Bronchial epithelial cell (primary cell): Measurements from ENCODE around the gene PLPP2. TPM values are rescaled to one million over a fixed set of nuclear protein-coding genes. Genes with fewer than 3 reads are reported as not detected.

Experiments used
- DNase-seq: peaks from one replicate; pipeline ENCODE4 v3.0.0-alpha.2; 2010; ENCODE audit warnings: low read depth
- FAIRE-seq: peaks from 2 replicates; lab custom pipeline; 2011; peaks lifted over from hg19 to GRCh38; lab: Jason Lieb, UNC
- H3K27me3 ChIP-seq: 2 replicates; pipeline ENCODE4 v1.5.1; 2011; ENCODE audit warnings: low read length; ENCODE audit not compliant: control insufficient read depth, insufficient read depth
- H3K36me3 ChIP-seq: 2 replicates; pipeline ENCODE4 v1.5.1; 2011; ENCODE audit warnings: low read length; ENCODE audit not compliant: control insufficient read depth, insufficient read depth
- H3K4me3 ChIP-seq: 2 replicates; pipeline ENCODE4 v1.5.1; 2011; ENCODE audit warnings: mild to moderate bottlenecking, low read depth, low read length, control low read depth
- total RNA-seq: library from RNA; depleted of rRNA; stranded (reverse); fragments of >200 nt; gene quantifications from 2 replicates; pipeline ENCODE4 v1.2.1, GENCODE V29; 2014
- TF ChIP-seq, protein P1 (sequence below): IDR thresholded peaks from 2 replicates; pipeline ENCODE4 v1.5.1; 2011; ENCODE audit warnings: mild to moderate bottlenecking, moderate library complexity, low read length, control low read depth, inconsistent platforms; ENCODE audit not compliant: insufficient read depth, severe bottlenecking

The PLPP2 gene
- total RNA-seq, 1 donor from 2014 or later = 39.8 TPM

DNA sequence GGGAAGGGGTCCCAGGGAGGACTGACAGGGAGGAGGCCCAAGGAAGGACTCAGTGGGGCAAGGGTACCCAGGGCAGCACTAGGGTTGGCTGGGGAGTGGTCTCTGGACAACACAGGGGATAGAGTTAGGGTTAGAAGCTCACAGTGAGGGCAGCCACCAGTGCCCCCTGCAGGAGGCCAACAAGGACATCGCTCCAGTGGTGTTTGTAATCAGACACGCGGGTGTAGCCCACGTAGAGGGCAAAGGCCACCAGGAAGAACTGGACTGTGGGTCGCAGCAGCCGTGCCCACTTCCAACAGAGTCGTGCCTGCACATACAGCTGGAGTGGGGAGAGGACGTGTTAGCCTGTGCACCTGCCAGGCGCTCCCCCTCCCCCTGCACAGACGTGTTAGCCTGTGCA is 9.2 kb downstream of the PLPP2 start:
- Histone ChIP-seq H3K36me3 (peaks cover 9% of the 10 kb centered on the region), H3K27me3 (no peaks in the 10 kb centered on the region), H3K4me3 (no peak overlapping the region)
- DNase-seq (no peak), FAIRE-seq (no peak)
- TF ChIP-seq, protein P1, sequence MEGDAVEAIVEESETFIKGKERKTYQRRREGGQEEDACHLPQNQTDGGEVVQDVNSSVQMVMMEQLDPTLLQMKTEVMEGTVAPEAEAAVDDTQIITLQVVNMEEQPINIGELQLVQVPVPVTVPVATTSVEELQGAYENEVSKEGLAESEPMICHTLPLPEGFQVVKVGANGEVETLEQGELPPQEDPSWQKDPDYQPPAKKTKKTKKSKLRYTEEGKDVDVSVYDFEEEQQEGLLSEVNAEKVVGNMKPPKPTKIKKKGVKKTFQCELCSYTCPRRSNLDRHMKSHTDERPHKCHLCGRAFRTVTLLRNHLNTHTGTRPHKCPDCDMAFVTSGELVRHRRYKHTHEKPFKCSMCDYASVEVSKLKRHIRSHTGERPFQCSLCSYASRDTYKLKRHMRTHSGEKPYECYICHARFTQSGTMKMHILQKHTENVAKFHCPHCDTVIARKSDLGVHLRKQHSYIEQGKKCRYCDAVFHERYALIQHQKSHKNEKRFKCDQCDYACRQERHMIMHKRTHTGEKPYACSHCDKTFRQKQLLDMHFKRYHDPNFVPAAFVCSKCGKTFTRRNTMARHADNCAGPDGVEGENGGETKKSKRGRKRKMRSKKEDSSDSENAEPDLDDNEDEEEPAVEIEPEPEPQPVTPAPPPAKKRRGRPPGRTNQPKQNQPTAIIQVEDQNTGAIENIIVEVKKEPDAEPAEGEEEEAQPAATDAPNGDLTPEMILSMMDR = peak; percentile 12

DNA sequence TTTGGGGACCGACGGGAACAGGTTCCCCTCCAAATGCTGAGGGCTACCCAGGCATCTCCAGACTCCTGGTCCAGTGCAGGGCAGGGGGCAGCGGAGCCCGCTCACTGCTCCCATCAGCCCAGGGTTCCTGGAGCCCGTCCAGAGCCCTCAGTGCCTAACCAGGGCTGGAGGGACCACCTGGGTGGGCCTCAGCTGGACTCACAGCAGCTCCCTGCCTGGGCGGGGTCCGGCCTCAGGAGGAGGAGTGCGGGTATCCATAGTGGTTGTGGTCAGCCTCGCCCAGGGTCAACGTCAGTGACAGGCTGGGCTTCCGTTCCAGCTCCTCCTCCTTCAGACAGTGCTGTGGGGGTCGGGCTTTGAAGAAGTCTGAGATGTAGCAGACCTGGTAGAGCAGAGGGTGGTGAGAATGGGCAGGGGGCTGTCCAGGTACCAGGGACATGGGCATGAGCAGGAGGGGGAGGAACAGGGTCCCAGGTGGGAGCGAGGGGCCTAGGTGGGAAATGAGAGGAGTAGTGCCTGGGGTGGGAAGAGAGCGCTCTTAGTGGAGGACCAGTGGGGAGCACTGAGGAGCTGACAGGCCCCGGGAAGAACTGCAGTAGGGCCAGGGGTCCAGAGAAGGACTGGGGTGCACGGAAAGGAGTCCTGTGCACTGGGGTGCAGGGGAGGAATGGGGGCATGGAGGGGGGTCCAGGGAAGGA is 9.9 kb downstream of the PLPP2 start:
- no peak overlapping the region for H3K4me3 ChIP-seq
- TF ChIP-seq, protein P1 = no peak
- H3K36me3 ChIP-seq = peaks cover 9% of the 10 kb centered on the region
- FAIRE-seq = no peak
- no peaks in the 10 kb centered on the region for H3K27me3 ChIP-seq
- no peak for DNase-seq

GRCh38 chr19:280541-281009 is 10.6 kb downstream of the PLPP2 start:
- TF ChIP-seq, protein P1 = no peak
- H3K36me3 ChIP-seq = peaks cover 9% of the 10 kb centered on the region
- FAIRE-seq = no peak
- no peak overlapping the region for H3K4me3 ChIP-seq
- H3K27me3 ChIP-seq = no peaks in the 10 kb centered on the region
- no peak for DNase-seq

DNA sequence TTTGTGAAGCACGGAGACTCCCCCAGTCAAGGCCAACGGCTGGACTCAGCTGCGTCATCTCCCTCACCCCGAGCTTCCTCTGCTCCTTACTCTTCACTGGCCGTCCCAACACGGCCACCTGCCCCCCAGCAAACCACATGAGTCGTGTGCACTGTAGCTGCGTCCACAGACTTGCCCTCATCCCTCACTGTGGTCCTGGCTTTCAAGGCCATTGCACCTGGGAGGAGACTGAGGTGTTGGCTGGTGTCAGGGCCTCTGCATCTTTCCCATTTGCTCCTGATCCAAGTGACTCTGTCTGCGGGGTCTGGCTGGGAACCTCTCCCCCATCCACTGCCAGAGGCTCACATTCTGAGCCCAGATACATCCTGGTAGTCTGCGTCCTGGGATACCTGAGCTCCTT is 11.5 kb downstream of the PLPP2 start:
- FAIRE-seq = peak; percentile 58
- no peaks in the 10 kb centered on the region for H3K27me3 ChIP-seq
- TF ChIP-seq, protein P1 = no peak

DNA sequence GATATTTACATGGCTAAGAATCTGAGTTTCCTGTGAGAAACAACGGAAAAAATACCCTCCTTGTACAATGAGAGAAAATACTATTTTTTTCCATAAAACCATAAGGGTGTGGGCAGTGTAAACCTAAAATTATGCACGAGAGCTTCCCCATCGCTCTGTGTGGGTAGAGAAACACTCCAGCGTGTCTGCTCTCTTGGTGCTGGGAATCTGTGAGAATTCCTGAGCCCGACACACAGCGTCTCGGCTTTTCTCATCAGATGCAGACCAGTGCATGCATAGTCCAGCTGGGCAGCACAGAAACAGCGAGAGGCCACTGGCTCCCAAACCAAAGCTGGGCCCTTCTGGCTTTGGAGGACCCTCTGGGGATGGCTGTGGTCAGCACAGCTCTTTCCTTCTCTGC is 12.0 kb downstream of the PLPP2 start:
- TF ChIP-seq, protein P1 = no peak
- DNase-seq (no peak), FAIRE-seq (no peak)
- Histone ChIP-seq H3K36me3 (peaks cover 9% of the 10 kb centered on the region), H3K27me3 (no peaks in the 10 kb centered on the region), H3K4me3 (no peak overlapping the region)

More for the DNA sequence above, 11.5 kb downstream of the PLPP2 start:
- DNase-seq = no peak
- Histone ChIP-seq H3K4me3 (no peak overlapping the region), H3K36me3 (peaks cover 9% of the 10 kb centered on the region)
